ENCODE results near the gene HCRTR1. TPM values are rescaled to one million over a fixed set of nuclear protein-coding genes. Genes with fewer than 3 reads are reported as not detected.

The HCRTR1 gene
- polyA plus RNA-seq, 1 experiment: not detected

DNA sequence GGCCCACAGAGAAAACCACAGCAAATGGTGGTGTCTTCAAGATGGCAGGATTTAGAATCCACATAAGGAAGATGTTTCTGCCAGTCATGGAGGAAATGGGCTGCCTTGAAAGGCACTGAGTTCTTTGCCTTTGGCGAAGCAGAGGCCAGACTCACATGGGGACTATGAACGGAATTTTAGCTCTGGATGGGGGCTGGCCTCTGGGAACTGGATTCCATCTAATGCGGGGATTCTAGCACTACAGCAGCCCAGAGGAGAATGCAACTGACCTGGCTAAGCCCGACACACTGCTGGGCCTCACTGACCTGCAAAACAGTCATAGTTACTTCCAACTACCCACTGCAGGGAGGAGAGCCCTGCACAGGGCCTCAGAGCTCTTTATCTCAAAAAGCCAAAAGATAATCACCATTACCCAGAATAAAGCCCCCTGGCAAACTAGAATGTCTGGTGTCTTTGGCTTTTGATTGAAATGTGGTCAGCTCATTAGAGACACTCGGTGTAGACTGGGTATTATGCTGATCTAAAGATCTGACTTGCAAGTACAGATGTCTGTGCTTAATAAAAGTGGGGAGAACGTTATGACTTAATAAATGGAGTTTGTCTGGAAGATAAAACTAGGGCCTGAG, 11.6 kb downstream of the HCRTR1 start:
- no peaks in the 10 kb centered on the region for H3K27me3 ChIP-seq (ENCODE audit: control insufficient read depth, insufficient read depth, low read length)
- ChIA-PET POLR2A (no interaction called here), CTCF (interaction anchor here (5.6 kb wide), 1 partner anchor 11 kb away, joined by 29 read pairs; no protein-coding TSS in a partner anchor)
- TF ChIP-seq, protein P1, sequence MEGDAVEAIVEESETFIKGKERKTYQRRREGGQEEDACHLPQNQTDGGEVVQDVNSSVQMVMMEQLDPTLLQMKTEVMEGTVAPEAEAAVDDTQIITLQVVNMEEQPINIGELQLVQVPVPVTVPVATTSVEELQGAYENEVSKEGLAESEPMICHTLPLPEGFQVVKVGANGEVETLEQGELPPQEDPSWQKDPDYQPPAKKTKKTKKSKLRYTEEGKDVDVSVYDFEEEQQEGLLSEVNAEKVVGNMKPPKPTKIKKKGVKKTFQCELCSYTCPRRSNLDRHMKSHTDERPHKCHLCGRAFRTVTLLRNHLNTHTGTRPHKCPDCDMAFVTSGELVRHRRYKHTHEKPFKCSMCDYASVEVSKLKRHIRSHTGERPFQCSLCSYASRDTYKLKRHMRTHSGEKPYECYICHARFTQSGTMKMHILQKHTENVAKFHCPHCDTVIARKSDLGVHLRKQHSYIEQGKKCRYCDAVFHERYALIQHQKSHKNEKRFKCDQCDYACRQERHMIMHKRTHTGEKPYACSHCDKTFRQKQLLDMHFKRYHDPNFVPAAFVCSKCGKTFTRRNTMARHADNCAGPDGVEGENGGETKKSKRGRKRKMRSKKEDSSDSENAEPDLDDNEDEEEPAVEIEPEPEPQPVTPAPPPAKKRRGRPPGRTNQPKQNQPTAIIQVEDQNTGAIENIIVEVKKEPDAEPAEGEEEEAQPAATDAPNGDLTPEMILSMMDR (IDR thresholded peaks at IDR 0.05; ENCODE audit: low read depth, low read length): no peak
- no peak overlapping the region for H3K27ac ChIP-seq (ENCODE audit: low read depth, low read length)
- H3K9me3 ChIP-seq (ENCODE audit: control insufficient read depth, insufficient read depth, low read length): no peaks in the 10 kb centered on the region
- no peak overlapping the region for H3K4me3 ChIP-seq (ENCODE audit: low read depth, low read length)
- no peak for DNase-seq (ENCODE audit: low read depth, low spot score)

DNA sequence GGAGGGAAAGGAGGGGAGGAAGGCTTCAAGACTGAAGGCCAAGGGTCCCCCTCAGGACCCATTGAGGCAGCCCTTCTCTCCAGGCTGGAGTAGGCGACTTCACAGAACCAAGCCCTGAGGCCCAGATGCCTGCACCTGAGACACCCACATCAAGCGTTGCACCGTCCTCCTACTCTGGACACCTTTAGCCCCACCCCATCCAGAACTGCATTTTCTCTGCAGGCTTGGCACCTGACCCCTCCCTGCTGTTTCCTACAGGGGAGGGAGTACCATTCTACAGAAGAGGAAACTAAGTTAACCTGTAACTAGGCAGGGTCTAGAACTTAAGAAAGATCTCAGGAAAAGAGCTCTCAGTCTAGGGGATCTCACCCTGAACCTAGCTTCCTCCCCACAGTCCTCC, 15.2 kb downstream of the HCRTR1 start:
- ChIA-PET CTCF (interaction anchor here (1.4 to 1.9 kb wide), 3 partner anchors 10 to 41 kb away, joined by 4 to 7 read pairs (median 4); no protein-coding TSS in a partner anchor), POLR2A (no interaction called here)
- Histone ChIP-seq H3K27me3 (ENCODE audit: control insufficient read depth, insufficient read depth, low read length) (no peaks in the 10 kb centered on the region), H3K27ac (ENCODE audit: low read depth, low read length) (no peak overlapping the region), H3K4me3 (ENCODE audit: low read depth, low read length) (no peak overlapping the region), H3K9me3 (ENCODE audit: control insufficient read depth, insufficient read depth, low read length) (no peaks in the 10 kb centered on the region)
- DNase-seq (ENCODE audit: low read depth, low spot score): no peak
- TF ChIP-seq, protein P1 (IDR thresholded peaks at IDR 0.05; ENCODE audit: low read depth, low read length): no peak

GRCh38 chr1:31633117-31633516, 15.6 kb downstream of the HCRTR1 start:
- ChIA-PET POLR2A (no interaction called here), CTCF (interaction anchor here (0.7 to 1.9 kb wide), 4 partner anchors 10 to 65 kb away, joined by 3 to 7 read pairs (median 4); no protein-coding TSS in a partner anchor)
- no peaks in the 10 kb centered on the region for H3K9me3 ChIP-seq (ENCODE audit: control insufficient read depth, insufficient read depth, low read length)
- DNase-seq (ENCODE audit: low read depth, low spot score): no peak
- TF ChIP-seq, protein P1 (IDR thresholded peaks at IDR 0.05; ENCODE audit: low read depth, low read length): peak; percentile 49
- no peak overlapping the region for H3K27ac ChIP-seq (ENCODE audit: low read depth, low read length)
- H3K27me3 ChIP-seq (ENCODE audit: control insufficient read depth, insufficient read depth, low read length): no peaks in the 10 kb centered on the region
- no peak overlapping the region for H3K4me3 ChIP-seq (ENCODE audit: low read depth, low read length)

DNA sequence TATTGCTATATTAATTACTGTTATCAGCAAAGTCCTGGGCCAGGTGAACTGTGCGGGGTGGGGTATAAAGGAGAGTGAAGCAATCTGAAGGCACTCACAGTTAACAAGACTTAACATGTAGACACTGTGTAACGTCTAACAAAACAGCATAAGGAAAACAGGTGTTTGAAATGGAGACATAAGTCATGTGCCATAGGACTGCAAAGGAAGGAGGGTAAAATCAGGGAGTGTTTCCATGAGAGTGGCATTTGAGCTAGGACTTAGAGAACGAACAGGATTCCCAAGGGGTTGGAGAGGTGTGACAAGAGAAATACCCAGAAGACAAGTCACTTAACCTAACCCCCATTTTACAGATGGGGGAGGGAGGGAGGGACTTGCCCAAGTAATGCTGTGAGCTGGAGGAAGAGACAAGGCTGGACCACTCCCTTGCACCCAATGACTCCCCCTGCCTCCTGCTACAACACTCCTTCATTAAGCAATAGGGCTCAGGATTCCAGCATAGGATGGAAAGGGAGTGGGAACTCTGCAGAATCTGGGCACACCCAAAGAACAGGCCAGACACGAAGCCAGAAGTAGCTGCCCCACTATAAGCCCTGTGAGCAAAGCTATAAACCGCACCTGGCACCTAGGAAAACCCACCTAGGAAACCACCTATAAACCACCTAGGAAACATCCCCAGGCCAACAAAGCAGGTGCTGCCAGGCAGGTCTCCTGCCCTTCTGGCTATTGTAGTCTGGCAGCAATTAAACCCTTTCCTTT, 20.6 kb downstream of the HCRTR1 start:
- Histone ChIP-seq H3K4me3 (ENCODE audit: low read depth, low read length) (no peak overlapping the region), H3K9me3 (ENCODE audit: control insufficient read depth, insufficient read depth, low read length) (no peaks in the 10 kb centered on the region), H3K27ac (ENCODE audit: low read depth, low read length) (no peak overlapping the region), H3K27me3 (ENCODE audit: control insufficient read depth, insufficient read depth, low read length) (no peaks in the 10 kb centered on the region)
- ChIA-PET CTCF (interaction anchor here (0.6 to 1.2 kb wide), 3 partner anchors 19 to 435 kb away, joined by 3 to 4 read pairs (median 3); partner anchors contain the start of gene TMEM39B), POLR2A (no interaction called here)
- no peak for DNase-seq (ENCODE audit: low read depth, low spot score)
- TF ChIP-seq, protein P1 (IDR thresholded peaks at IDR 0.05; ENCODE audit: low read depth, low read length): no peak

DNA sequence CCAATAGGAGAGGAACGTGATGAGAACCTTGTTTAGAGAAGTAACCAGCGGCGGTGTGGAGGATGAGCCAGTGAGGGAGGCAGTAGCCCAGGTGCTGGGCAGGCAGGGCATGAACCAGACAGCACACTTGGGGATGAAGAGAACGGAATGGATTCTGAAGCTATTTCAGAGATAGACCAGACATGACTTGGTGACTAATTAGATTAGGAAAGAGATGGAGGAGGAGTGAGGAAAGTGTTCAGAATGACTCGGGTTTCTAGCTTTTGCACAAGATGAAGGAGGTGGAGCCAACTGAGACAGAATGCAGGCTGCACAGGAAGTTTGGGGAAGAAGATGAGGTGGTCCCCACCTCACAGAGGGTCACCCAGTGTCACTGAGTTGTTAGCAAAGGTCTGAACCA, 22.1 kb downstream of the HCRTR1 start:
- POLR2A ChIA-PET: interaction anchor here (0.6 to 1.0 kb wide), 2 partner anchors 76 to 1393 kb away, joined by 3 read pairs; no protein-coding TSS in a partner anchor
- H3K27ac ChIP-seq (ENCODE audit: low read depth, low read length): peak overlapping the region; percentile 12
- no peaks in the 10 kb centered on the region for H3K9me3 ChIP-seq (ENCODE audit: control insufficient read depth, insufficient read depth, low read length)
- DNase-seq (ENCODE audit: low read depth, low spot score): no peak
- H3K4me3 ChIP-seq (ENCODE audit: low read depth, low read length): no peak overlapping the region
- CTCF ChIA-PET: interaction anchor here (0.8 to 2.0 kb wide), 3 partner anchors 21 to 218 kb away, joined by 3 to 8 read pairs (median 4); no protein-coding TSS in a partner anchor
- H3K27me3 ChIP-seq (ENCODE audit: control insufficient read depth, insufficient read depth, low read length): no peaks in the 10 kb centered on the region
- TF ChIP-seq, protein P1 (IDR thresholded peaks at IDR 0.05; ENCODE audit: low read depth, low read length): no peak

Data from AG04450 (cell line).